ENCODE measurements around the gene RHOBTB3. TPM values are rescaled to one million over a fixed set of nuclear protein-coding genes. Genes with fewer than 3 reads are reported as not detected.

The RHOBTB3 gene
- polyA plus RNA-seq, 1 donor = 96.9 TPM

GRCh38 chr5:95770830-95771708, 39.9 kb downstream of the RHOBTB3 start:
- DNase-seq = no peak

GRCh38 chr5:95771892-95772291, 40.8 kb downstream of the RHOBTB3 start:
- DNase-seq = no peak

- no peak for DNase-seq
Observed at GRCh38 chr5:95773335-95774059, 42.4 kb downstream of the RHOBTB3 start.

- no peak for DNase-seq
Observed at GRCh38 chr5:95777441-95777840, 46.3 kb downstream of the RHOBTB3 start.

- DNase-seq = no peak
Observed at GRCh38 chr5:95778713-95779436, 47.7 kb downstream of the RHOBTB3 start.

- no peak for DNase-seq
Observed at GRCh38 chr5:95779611-95780010, 48.5 kb downstream of the RHOBTB3 start.

GRCh38 chr5:95780597-95780996, 49.5 kb downstream of the RHOBTB3 start:
- DNase-seq = no peak

- DNase-seq = peak; percentile 76
Observed at GRCh38 chr5:95781101-95781583, 50.0 kb downstream of the RHOBTB3 start.

- no peak for DNase-seq
Observed at GRCh38 chr5:95782181-95782580, 51.0 kb downstream of the RHOBTB3 start.

- DNase-seq = no peak
Observed at GRCh38 chr5:95783661-95784060, 52.5 kb downstream of the RHOBTB3 start.

GRCh38 chr5:95784514-95785302, 53.6 kb downstream of the RHOBTB3 start:
- DNase-seq = no peak

- no peak for DNase-seq
Observed at GRCh38 chr5:95786821-95787418, 55.8 kb downstream of the RHOBTB3 start.

- DNase-seq = no peak
Observed at GRCh38 chr5:95788493-95788892, 57.4 kb downstream of the RHOBTB3 start.

- no peak for DNase-seq
Observed at GRCh38 chr5:95791751-95792150, 60.6 kb downstream of the RHOBTB3 start.

- DNase-seq = no peak
Observed at GRCh38 chr5:95794070-95794516, 63.0 kb downstream of the RHOBTB3 start.

- DNase-seq = no peak
Observed at GRCh38 chr5:95797301-95797700, 66.2 kb downstream of the RHOBTB3 start.

GRCh38 chr5:95798048-95798447, 66.9 kb downstream of the RHOBTB3 start:
- no peak for DNase-seq

- no peak for DNase-seq
Observed at GRCh38 chr5:95798545-95798944, 67.4 kb downstream of the RHOBTB3 start.

- no peak for DNase-seq
Observed at GRCh38 chr5:95799191-95799835, 68.2 kb downstream of the RHOBTB3 start.

- no peak for DNase-seq
Observed at GRCh38 chr5:95800553-95800952, 69.4 kb downstream of the RHOBTB3 start.

GRCh38 chr5:95801532-95801931, 70.4 kb downstream of the RHOBTB3 start:
- no peak for DNase-seq
